Astrocyte of the spinal cord (primary cell): ENCODE data around the gene TRIM9.
A peak's percentile ranks its signal among the peaks of the same experiment; 100 is the strongest.

Experiments used
- DNase-seq: peaks from one replicate; pipeline ENCODE4 v3.0.0; 2011; ENCODE audit warnings: low read depth, low spot score
- H3K4me3 ChIP-seq: 2 replicates; pipeline ENCODE4 v1.5.1; 2011; ENCODE audit warnings: low read depth, mild to moderate bottlenecking, low read length, moderate library complexity
- in situ Hi-C: cut with HindIII; loops from 2 replicates; pipeline ENCODE4 v1.10.0; 2017; ENCODE audit warnings: low sequenced_read_pairs
- TF ChIP-seq, protein P1 (sequence below): IDR thresholded peaks from 2 replicates; pipeline ENCODE4 v1.5.1; 2012; ENCODE audit warnings: low read depth, mild to moderate bottlenecking, low read length, inconsistent platforms

Gene TRIM9

DNA sequence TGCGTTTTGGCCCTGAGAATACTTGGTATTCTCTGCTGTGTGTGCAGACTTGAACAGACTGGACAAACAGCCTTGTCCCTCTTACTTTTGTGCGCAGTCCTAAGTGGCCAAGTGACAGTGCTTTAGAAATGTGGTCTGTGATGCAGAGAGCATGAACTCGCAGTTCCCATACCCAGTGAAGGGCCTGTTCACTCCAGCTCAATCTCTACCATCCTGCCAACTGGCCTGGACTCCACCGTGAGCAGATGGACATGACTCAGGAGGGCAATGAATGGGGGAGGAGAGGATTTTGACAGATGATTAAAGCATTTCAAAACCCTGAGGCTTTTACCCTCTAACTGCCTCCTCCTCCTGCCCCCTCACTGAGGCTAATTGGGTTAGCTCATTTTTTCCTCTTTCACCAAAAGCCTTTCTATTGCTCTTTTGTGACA, 88.1 kb downstream of the TRIM9 start:
- in situ Hi-C loops = no loop called here
- TF ChIP-seq, protein P1, sequence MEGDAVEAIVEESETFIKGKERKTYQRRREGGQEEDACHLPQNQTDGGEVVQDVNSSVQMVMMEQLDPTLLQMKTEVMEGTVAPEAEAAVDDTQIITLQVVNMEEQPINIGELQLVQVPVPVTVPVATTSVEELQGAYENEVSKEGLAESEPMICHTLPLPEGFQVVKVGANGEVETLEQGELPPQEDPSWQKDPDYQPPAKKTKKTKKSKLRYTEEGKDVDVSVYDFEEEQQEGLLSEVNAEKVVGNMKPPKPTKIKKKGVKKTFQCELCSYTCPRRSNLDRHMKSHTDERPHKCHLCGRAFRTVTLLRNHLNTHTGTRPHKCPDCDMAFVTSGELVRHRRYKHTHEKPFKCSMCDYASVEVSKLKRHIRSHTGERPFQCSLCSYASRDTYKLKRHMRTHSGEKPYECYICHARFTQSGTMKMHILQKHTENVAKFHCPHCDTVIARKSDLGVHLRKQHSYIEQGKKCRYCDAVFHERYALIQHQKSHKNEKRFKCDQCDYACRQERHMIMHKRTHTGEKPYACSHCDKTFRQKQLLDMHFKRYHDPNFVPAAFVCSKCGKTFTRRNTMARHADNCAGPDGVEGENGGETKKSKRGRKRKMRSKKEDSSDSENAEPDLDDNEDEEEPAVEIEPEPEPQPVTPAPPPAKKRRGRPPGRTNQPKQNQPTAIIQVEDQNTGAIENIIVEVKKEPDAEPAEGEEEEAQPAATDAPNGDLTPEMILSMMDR = no peak
- DNase-seq = peak; percentile 68
- no peak overlapping the region for H3K4me3 ChIP-seq

DNA sequence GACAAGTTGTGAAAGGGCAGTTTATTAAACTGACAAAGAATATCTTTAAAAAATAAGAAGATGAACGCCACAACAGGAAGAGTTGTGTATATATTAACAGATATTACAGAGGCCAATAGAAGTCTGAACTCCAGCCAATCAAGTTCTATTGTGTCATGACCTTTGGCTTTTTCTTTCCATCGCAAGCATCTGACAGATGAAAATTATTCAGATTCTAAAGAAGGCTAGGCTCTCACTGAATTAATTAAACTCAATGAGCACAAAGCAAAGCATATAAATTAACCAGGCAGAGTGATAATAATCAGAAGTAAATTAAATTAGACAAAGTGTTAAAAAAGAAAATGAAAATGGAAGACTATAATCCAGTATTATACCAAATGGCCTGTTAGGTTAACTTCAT, 88.6 kb downstream of the TRIM9 start:
- in situ Hi-C loops = no loop called here
- no peak overlapping the region for H3K4me3 ChIP-seq
- DNase-seq = no peak
- TF ChIP-seq, protein P1 = no peak

DNA sequence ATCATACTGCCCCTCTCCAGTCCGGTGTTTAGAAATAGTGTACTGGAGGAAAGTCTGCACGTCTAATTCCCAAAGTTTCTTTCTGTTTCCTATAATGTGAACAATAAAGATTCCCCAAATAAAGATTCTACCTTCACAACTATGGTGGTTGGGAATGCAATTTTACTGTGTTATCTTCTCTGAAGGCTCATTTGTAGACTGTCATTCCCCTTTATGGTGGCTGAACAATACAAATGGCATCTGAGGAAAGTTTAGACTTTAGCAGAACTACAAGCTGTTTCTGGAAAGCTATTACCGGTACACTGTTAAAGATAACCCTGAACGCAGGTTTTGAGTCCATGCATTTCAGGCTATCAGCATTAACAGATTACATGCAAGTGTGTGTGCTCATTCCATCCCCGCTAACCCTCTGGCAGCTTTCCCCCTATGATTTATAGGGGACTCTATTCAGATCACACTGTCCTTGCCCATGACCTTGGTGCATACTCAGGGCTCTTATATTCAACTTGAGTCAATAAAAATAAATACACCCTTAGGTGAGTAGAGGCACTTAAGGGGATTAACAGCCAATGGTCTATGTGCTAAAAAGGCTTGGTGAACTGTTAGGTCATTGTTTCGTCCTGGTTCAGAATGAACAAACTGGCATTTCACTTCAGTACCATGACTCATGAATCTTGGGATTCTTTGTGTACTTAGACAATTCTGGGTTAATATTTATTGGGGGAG, 89.9 kb downstream of the TRIM9 start:
- H3K4me3 ChIP-seq = no peak overlapping the region
- in situ Hi-C loops = no loop called here
- TF ChIP-seq, protein P1 = no peak
- DNase-seq = peak; percentile 43

DNA sequence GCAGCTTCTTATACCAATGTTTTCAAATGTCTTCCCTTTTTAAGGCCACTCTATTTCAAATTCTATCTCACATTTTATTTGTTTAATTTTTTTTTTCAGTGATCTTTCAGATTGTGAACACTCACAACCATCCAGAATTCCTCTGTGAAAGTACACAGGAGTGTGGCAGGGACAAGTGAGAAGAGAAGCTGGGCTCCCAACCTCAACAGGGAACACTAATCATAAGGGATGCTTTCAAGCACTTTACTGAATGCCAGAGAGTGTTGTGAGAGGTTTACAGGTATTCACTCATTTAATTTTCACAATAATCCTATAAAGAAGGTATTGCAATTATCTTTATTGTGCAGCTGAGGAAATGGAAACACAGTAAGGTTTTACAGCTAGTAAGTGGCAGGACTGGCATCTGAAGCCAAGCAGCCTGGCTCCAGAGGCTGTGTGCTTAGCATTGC, 90.5 kb downstream of the TRIM9 start:
- H3K4me3 ChIP-seq = no peak overlapping the region
- no peak for DNase-seq
- in situ Hi-C loops = no loop called here
- TF ChIP-seq, protein P1 = no peak

DNA sequence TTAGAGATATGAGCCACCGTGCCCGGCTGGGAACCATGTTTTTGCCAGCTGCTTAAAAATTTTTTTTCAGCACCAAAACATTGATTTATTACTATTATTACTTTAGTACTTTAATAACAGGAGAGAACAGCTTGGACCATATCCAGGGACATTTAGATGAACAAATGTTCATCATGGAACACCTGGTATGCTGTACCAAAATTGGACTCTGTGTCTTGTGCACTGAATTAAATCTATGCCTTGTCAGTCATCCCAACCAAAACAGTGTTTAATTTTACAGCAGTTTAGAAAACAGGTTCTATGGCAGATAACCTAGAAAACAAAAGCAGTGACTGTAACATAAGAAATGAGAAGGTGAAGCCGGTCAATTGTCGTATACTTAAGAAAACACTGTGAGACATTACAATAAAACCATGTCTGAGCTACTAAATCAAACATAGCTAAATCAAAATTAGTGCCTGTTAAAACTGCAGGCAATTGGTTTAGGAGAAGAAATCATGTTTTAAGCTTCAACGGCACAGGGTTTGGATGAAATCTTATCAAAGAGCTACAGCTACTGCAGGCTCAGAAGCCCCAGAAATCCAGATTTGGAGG, 92.4 kb downstream of the TRIM9 start:
- no peak for DNase-seq
- H3K4me3 ChIP-seq = no peak overlapping the region
- TF ChIP-seq, protein P1 = no peak
- in situ Hi-C loops = no loop called here

DNA sequence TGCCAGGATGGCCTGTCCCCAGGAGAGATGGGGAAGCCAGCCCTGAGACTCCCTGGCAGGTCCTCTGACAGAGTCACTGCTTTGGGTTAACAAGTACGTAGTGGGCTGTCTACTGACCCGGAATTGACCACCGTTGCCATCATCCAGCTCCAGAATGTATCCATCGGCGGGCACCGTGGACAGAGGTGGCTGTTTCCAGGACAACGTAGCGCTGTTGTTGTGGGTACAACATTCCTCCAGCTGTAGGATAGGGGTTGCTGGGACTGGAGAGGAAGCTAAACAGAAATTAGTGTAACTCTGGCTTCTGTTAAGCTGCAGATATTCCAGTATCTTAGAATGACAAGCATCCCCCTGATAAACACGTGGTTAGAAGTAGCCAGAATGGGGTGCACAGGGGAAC, 94.3 kb downstream of the TRIM9 start:
- in situ Hi-C loops = no loop called here
- DNase-seq = no peak
- H3K4me3 ChIP-seq = no peak overlapping the region
- TF ChIP-seq, protein P1 = no peak
